ENCODE data around the gene COQ9.
"Not testable (repeated sequence)": the region's sequence is repeated elsewhere in the genome, so short reads cannot be mapped to it uniquely, and the experiment has no call there.

COQ9 gene

DNA sequence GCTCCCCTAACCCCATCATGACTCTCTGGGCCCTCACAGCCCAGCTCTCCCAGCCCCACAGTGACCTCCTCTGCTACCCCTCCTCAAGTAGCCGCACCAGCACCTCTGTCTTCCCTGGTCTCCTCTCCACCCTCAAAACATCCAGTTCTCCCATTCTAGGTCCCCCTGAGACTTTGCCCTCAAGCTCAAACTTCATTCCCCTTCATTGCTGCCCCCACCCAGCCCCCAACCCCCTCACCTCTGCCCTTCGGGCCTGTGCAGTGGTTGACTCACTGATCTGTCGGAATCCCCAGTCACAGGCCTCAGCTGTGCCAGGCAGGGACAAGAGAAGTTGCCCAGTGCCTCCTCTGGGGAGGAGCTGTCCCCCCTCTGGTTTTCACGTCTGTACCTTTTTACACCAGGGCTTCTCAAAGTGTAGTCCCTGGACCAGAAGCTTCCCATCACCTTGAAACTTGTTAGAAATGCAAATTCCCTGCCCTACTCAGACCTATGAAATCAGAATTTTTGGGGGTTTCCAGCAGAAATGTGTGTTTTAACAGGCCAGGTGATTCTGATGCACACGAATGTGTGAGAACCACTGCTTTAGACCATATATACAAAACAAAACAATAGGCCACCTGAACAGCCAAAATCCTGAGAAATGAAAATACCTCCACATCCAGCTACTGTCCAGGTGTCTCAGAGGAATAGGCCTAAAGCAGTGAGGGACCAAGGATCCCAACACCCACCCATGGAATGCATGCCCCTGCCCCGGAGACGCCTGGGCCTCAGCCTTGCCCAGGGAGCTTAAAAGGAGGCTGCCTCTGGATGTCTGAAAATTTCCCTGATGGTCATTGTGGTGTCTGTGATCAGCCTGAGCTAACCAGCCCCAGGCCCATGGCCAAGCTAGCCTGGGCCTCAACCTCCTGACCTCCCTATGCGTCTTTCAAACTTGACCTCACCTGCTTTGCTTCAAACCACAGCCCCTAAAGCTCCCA lies 39.9 kb downstream of the COQ9 start:
- DNase-seq: no peak

DNA sequence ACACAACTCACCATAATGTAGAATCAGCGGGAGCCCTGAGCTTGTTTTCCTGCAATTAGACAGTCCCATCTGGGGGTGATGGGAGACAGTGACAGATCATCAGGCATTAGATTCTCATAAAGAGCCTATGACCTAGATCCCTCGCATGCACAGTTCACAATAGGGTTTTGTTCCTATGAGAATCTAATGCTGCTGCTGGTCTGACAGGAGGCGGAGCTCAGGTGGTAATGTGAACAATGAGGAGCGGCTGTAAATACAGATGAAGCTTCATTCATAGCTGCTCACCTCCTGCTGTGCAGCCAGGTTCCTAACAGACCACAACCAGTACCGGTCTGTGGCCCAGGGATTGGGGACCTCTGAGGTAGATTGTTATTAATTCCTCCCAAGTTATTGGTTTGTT lies 42.0 kb downstream of the COQ9 start:
- no peak for DNase-seq

DNA sequence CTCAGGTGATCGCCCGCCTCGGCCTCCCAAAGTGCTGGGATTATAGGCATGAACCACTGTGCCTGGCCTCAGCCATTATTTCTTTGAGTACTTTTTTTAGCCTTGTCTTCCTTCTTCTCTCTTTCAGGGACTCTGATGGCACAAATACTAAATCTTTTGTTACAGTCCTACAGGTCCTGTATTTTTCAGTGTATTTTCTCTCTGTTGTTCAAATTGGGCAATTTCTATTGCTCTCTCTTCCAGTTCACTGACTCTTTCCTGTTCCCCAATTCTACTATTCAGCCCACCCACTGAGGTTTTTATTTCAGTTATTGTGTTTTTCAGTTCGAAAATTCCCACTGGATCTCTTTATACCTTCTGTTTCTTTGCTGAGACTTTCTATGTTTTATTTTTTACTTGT lies 46.5 kb downstream of the COQ9 start:
- DNase-seq: no peak

DNA sequence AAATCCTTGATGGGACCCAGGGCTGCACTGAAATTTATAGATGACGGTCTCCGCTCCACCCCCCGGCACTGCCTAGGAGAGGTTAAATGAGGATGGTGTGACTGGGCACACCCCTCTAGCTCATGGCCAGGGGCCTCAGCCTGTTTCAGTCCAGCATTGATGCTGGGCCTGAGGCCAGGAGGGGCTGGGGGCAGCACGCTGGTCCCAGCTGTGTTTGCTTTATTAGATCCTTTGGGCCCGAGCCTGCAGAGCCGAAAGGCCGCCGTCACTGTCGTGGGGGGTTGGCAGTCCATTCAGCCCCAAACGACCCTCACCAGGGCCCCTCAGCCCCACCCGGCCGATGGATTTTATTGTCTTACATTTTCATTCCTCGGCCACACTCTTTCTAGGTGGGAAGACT lies 49.8 kb downstream of the COQ9 start:
- no peak for DNase-seq

DNA sequence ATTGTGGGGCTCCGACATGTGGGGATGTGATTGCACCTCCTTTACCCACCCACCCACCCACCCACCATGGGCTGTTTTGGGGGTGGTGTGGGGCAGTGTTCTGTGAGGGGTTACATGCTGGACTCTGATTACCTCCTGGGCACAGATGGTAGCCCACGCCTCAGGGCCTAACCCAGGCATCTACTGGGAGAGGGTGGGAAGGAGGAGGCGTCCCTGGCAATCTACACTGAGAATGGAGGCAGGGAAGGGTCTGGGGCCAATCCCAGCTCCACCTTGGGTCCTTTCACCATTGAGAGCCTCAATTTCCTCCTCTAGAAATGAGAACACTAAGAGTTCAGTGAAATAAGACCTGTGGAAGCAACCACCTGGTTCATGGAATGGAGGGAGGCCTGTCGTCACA lies 50.8 kb downstream of the COQ9 start:
- DNase-seq: no peak

DNA sequence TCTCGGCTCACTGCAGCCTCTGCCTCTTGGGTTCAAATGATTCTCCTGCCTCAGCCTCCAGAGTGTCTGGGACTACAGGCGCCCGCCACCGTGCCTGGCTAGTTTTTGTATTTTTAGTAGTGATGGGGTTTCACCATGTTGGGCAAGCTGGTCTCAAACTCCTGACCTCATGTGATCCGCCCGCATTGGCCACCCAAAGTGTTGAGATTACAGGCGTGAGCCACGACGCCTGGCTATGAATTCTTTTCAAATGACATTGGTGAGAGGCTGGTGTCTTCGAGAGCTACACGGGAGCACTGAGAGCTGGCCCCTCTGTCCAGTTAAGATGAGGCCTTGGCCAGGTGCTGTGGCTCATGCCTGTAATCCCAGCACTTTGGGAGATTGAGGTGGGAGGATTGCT lies 52.7 kb downstream of the COQ9 start:
- not testable (repeated sequence) for DNase-seq

DNA sequence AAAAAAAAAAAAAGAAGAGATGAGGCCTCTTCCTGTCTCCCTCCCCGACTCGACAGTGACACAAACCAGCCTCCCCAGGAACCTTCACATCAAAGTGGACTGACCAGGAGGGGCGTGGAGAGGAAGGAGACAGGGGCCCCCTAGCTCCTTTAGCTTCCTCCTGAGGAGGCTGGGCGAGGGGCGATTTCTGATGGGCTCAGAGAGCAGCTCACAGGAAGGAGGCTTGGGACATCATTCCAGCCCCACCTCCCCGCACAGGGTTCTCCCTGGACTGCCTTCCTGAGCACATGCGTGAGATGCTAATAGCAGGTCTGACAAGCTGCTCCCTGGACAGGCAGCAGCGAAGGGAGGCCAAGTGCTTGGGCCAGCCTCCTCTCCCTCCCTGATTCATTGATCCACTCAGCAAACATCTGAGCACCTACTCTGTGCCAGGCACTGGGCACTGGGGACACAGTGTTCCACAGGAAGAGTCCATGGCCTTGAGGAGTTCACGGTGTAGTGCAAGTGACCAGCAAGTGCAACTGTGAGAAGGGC lies 53.4 kb downstream of the COQ9 start:
- no peak for DNase-seq

DNA sequence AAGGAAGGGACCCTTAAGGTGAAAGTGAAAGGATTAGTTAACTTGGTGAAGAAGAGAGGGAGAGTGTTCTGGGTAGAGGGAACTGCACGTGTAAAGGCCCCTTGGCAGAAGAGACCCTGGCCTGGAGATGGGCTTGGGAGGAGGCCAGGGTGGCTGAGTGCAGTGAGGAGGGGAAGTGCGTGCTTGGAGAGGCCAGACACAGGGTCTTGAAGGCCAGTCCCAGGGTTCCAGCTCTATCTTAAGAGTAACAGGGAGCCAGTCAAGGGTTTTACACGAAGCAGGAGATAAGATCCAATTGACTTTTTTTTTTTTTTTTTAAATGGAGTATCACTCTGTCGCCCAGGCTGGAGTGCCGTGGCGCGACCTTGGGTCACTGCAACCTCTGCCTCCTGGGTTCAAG lies 54.2 kb downstream of the COQ9 start:
- DNase-seq: no peak

DNA sequence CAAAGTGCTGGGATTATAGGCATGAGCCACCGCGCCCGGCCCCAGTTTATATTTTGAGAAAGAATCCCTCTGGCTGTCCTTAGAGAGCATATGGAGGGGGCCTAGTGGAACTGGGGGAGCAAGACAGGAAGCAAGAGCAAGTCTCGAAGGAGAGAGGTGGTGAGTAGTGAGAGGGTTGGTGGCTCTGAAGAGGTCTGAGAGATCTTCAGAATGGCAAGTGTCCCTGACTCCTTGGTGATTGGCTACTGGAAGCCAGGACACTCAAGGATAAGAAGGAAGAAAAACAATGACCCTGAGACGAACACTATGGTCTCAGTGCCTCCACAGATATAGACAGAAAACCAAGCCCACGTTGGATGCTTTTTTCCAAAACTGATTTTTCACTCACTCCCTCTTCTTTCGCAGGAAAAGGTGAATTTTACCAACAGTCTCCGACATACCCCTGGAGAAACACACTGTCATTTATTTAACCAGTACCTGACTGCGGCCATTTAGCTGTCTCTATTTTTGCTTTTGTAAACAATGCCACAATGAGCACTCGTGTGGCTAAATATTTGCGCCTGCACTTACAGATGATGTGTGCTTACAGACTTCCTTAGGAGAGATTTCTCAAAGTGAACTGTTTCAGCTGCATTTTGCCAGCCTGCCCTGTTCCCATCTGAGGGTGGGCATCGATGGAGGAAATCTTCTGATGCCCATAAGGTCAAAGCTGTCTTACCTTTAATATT lies 54.9 kb downstream of the COQ9 start:
- DNase-seq: no peak

DNA sequence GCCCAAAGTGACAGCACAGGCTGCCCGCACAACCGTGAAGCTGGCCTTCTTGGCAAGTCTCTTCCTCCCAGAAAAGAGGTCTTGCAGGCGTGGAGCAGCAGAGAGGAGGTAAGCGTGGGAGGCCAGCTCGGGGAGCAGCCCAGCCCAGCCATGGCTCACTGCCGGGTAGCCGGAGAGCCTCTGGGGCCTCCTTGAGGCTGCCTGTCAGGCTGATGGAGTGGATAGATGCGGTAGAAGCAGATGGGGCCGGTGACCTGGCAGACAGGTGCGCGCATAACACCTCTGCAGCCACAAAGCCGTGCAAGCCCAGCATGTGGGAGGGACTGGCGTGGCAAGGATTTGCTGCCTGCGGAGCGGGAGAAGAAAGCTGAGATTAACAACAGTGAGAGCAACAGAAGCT lies 56.1 kb downstream of the COQ9 start:
- DNase-seq: no peak

DNA sequence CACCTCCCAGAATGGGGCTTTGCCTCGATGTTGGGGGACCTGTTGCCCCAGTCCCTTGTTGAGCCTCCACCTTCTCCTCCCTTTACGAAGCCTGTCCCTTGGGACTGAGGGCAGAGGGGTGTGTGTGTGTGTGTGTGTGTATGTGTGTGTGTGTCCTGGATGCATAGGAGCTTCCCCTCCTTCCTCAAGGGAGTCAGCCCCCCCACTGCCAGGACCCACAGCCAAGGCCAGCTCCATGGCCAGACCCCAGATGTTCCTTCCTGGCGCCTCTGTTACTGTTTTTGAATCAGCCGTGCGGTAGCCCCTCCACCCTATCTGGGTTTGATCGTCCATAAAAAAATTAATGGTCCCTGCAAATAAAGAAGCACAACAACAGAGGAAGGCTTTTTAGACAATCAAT lies 56.7 kb downstream of the COQ9 start:
- DNase-seq: no peak

DNA sequence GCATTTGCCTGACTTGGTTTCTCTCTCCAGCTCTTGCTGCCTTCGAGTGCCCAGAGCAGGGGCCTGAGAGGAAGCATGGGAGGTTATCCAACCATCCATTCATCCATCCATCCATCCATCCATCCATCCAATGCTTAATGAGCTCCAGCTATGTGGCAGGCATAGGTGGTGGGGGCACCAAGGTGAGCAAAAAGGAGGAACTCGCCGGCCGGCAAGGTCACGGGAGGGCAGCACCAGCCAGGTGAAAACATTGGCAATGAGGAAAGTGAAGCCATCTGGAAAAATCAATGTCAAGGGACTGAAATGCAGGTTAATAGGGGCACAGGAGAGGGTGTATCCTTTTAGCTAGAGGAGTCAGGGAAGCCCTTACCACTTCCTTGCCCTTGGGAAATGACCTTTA lies 57.2 kb downstream of the COQ9 start:
- DNase-seq: no peak

DNA sequence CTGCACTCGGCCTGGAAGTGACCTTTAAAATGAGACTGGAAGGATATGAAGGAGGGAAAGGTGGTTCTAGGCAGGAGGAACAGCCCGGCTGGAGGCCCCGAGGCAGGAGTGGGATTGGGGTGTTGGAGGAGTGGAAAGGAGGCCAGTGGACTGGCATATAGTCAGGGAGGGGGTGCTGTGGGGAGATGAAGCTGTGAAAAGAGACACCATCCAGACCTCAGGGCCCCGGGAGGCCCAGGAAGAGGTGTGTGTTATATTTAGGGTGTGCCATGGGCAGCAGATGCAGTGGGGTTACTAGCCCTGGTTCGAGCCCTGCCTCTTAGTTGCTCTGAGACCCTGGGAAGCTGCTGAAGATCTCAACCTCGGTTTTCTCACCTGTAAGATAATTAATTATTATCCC lies 57.9 kb downstream of the COQ9 start:
- no peak for DNase-seq

DNA sequence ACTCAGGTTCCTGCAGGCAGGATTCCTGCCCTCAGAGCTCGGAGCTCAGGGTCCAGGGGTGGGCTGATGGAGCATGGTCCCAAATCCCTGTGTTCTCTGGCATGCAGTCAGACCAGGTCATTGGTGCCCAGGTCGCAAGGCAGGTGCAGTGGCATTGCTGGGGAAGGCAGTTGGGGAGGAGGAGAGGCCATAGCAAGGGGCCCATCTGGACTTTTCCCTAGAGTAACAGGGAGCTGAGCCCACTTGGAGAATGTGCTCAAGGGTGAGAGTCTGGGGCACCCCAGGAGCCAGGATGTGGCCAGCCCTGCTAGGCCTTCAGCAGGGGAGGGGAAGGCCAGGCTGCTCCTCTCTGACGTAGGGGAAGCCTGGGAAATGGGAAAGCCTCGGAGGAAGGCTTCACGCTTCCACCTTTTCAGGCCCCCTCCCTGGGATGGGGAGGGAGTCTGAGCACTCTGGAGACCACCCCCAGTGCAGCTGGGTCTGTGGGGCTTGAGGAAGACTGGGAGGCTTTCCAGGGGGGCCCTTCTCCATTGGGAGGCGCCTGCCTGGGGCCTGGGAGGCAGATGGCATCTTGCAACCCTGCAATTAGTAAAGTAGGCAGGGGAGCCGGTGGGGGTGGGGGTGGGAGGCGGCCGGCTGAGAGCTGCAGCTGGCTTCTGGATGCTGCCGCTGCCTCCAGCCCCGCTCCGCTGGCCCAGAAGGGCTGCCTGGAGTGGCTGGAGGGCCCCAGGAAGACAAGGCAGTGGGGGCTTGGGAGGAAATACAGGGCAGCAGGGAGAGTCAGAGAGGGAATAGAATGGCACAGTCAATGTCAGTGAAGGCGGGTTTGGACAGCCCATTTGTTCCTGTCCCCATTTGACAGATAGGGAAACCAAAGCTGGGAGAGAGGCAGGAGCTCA lies 60.1 kb downstream of the COQ9 start:
- no peak for DNase-seq

DNA sequence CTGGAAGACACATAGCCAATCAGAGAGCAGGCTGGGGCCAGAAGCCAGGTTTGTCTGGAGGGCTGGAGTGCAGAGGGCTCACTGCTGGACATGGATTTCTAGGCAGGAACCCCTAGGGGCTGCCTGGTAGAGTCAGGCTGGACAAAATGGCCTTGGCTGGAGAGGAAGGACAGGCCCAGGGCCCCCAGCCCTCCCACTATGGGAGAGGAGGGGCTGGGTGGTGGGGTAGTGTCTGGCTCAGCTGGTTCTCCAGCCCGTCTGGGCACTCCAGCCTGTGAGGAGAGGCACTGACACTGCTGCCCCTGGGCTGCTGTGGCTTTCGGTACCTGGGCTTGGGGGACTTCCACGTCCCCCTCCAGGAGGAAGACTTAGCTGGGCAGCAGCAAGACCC lies 60.8 kb downstream of the COQ9 start:
- no peak for DNase-seq

DNA sequence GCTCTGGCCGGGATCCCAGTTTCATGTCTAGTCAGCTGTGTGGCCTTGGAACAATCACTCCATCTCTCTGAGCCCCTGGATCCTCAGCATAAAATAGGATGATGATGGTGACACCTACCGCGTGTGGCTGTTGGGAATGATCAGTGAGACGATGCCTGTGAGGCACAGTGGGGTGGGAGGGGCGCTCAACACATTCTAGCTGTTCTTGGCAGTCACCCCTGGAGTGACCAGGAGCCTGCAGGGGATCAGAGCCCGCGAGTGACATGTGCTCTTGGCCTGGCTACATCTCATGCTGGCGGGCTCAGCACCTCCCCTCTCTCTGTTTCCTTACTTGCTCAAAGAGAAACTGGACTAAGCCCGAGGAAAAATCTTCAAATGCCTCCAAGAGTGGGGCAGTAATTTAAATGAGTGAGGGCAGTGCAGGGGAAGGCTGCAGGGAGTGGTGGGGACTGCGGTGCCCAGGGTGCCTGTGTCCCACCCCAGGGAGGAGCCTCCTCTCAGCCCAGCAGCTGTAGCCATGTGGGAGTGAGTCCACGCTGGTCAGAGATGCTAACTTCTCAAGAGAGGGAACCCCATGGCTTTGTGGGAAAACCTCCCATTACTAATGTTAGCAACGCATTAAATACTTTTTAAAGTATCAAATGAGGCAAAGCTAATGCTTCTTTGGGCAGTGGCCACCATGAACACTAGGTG lies 62.1 kb downstream of the COQ9 start:
- no peak for DNase-seq

DNA sequence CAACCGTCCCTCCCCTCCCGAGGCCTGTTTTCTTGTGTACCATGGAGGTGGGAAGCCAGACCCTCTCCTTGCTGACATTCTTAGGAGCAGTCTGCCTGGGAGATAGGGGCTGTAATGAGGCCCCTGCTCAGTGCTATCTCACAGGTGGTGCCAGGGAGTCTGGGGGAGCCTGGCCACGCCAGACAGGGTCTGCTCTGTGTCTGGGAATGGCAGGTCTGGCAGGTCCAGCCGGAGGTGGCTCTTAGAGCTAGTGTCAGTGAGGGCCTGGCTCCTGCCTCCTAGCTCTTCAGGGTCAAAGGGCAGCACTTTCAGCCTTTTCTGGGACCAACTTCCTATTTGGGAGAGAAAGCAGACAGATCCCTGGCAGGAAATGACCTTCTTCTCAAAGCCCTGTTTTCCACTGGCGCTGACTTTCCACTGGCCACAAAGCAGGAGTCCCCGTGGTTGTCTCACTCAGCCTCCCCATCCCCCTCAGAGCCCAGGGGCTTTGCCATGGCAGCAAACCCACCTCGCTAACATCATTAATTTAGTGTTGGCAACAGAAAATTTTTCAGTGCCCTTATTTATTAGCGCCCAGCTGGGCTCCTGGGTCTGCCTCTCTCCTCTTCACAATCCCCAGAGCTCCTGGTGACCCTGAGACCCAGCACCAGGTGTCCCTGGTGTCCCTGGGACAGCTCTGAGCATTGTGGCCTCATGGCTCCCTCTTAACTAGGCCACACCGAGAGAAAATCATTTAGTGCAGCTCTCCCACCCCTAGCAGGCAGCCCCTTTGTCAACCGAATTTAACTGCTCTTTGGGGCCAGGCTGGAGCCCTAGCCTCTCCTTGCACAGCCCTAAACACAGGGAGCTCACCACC lies 63.0 kb downstream of the COQ9 start:
- DNase-seq: no peak

All from left hindlimb (tissue), 1 donor.